Astrocyte of the hippocampus (primary cell): ENCODE measurements around the gene DRC7.
"Not testable (repeated sequence)": the region's sequence is repeated elsewhere in the genome, so short reads cannot be mapped to it uniquely, and the experiment has no call there.

ENCODE experiments used
- DNase-seq: peaks from one replicate; pipeline ENCODE4 v3.0.0; 2011; ENCODE audit warnings: low read depth, low spot score

Gene DRC7

GRCh38 chr16:57660715-57661463, 33.7 kb upstream of the DRC7 start:
- no peak for DNase-seq

- no peak for DNase-seq
These were observed 33.1 kb upstream of the DRC7 start for GRCh38 chr16:57661510-57661909.

DNA sequence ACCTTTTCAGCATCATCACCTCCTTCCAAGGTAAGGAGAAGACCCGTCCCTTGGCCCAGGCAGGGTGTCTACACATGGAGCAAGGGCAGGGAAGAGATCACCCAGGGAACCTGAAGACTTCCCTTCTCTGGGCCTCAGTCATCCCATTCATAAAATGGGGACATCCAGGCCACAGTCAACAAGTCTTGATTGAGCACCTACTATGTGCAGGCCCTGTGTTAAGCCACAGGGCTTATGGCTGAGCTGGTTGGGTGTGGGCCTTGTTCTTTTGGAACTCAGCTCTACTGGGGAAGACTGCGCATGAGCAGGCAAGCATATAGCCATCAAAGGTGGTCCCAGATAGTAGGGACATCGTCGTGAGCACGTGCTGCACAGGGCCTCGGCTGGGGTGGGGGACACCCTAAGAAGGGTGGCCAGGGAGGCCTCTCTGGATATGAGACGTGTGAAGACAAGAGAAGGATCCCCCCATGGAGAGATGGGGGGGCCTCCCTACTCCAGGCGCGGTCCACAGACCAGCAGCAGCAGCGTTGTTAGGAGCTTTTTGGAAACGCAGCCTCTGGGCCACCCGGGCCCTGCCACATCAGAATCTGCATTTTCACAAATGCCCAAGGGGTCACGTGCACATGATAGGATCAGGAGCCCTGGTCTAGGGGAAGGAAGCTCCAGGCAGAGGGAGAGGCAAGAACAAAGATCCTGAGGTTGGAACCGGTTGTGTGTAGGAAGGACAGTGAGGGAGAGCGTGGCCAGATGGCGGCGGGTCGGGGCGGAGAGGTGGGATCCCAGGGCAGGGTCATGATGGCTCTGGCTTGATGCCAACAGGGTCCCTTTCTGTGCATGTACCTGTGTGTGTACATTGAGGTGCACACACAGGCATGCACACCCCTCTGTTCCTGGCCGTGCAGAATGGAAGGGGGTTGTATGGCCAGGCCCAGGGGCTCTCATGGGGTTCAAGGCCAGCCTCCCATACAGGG, 32.4 kb upstream of the DRC7 start:
- no peak for DNase-seq

DNA sequence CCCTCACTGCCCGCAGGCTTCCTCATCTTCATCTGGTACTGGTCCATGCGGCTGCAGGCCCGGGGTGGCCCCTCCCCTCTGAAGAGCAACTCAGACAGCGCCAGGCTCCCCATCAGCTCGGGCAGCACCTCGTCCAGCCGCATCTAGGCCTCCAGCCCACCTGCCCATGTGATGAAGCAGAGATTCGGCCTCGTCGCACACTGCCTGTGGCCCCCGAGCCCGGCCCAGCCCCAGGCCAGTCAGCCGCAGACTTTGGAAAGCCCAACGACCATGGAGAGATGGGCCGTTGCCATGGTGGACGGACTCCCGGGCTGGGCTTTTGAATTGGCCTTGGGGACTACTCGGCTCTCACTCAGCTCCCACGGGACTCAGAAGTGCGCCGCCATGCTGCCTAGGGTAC, 31.2 kb upstream of the DRC7 start:
- no peak for DNase-seq

GRCh38 chr16:57663917-57664661, 30.5 kb upstream of the DRC7 start:
- no peak for DNase-seq

DNA sequence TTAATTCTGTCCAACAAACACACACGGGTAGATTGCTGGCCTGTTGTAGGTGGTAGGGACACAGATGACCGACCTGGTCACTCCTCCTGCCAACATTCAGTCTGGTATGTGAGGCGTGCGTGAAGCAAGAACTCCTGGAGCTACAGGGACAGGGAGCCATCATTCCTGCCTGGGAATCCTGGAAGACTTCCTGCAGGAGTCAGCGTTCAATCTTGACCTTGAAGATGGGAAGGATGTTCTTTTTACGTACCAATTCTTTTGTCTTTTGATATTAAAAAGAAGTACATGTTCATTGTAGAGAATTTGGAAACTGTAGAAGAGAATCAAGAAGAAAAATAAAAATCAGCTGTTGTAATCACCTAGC, 30.0 kb upstream of the DRC7 start:
- DNase-seq = no peak

GRCh38 chr16:57665541-57665940, 29.1 kb upstream of the DRC7 start:
- DNase-seq = no peak

DNA sequence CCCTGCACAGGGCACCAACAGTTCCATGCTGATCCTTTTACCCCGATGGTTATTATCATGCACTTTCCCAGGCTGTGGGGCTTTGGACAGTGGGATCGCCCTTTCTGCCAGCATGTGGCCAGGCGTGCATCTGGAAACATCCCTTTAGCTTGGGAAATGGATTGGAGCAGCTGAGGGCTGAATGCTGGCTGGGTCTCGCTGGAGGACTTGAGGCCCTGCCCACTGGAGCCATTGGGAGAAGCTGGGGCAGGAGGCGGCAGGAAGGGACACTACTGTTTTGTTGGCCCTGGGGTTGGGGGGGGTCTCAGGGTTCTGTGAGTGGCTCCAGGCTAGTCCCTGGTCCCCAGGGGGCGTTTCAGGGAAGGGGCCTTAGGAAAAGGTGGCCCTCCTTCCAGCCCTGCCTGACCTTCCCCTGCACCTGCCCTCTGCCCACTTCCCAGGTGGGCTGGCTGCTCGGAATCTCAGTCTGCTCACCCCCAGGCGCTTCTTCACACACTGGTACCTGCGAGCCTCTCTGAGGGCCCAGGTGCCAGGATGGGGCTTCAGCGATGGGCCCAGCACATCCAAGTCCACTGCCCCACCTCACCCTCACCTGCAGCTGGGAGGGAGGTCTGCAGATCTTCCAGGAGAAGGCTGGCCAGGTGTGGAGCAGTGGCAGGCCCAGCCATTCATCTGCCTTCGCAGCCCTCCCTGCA, 28.1 kb upstream of the DRC7 start:
- no peak for DNase-seq

GRCh38 chr16:57667048-57667525, 27.5 kb upstream of the DRC7 start:
- DNase-seq = no peak

DNA sequence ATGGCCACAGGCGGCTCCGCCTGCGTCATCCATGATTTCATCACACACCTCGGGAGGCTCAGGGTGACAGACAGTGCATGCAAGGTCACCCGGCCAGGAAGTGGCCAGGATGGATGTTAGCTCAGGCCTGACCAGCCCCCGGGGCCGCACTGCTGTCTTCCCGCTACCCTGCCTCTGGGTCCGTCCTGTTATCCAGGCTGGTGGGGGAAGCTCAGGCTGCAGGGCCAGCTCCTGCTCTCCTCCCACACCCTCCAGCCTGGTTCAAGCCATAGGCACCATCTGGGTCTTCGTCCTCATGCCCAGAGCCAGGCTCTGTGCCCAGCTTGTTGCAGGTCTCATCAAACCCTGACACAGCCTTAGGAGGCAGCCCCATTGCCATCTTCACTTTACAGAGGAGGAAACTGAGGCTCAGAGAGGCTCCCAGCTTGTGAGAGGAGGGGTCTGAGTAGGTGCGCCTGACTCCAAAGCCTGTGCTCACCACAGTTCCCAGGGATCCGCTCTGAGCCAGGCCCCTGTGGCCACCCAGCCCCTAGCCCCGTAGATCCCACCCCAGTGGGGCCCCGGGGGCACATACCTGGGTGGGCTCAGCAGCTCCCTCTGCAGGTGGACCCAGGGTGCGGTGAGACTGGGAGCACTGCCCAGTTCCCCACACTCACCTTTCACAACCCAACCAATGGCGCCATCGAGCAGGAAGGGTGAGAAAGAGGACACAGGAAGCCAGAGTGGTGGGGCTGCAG, 26.9 kb upstream of the DRC7 start:
- DNase-seq = no peak

- DNase-seq = no peak
These were observed 26.4 kb upstream of the DRC7 start, which contains the start of gene ADGRG3 for GRCh38 chr16:57668263-57668571. Gene ADGRG3 (plus strand): TSS chr16:57668306. CDS start chr16:57668348, 42 bp downstream.

GRCh38 chr16:57668630-57669475, 25.8 kb upstream of the DRC7 start:
- DNase-seq = no peak

DNA sequence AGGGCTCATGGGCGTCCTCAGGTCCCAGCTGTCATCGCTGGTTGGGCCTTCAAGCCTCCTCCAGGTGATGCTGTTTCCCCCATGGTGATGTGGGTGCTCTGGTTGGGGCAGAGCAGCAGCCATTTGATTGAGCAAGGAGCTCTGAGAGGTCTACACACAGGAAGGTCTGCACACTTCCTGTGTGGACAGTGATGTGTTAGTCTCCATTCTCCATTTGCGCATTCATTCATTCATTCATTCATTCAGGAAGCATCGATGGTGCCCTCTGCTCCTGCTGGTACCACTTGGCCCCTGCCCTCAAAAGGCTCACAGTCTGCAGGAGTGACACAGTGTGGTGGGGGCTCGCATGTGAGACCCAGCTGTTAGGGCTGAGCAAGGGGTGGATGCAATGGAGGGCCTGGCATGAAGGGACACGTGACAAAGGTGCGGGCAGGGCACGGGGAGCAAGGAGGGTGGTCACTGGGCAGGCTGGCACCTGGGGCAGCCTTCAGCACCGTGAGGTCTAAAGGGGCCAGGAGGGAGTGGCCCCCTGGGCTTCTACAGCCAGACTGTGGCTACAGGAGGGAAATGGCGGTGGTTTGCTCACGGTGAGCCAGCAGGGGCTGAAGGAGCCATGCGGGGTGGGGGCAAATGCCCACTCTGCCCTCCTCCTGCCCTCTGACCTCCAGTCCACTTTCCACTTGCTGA, 25.0 kb upstream of the DRC7 start:
- no peak for DNase-seq

- no peak for DNase-seq
These were observed 24.4 kb upstream of the DRC7 start for GRCh38 chr16:57670196-57670595.

GRCh38 chr16:57671451-57671850, 23.2 kb upstream of the DRC7 start:
- not testable (repeated sequence) for DNase-seq

DNA sequence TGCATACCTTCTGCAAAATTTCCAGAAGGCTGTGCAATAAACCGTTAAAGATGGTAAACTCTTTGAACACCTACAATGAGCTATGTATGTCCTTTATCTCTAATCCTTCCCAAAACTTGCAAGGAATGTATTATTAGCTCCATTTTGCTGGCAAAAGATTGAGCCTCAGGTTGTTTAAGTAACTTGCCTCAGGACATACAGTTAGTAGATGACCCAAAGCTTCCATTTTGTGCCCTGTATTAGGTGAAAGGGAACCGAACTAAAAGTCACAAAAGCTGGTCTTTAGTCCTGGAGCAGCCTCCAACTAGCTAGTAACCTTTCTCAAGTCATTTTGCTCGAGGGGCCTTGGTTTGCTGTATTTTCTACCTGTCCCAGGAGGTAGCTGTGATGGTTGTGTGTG, 22.2 kb upstream of the DRC7 start:
- no peak for DNase-seq

GRCh38 chr16:57672824-57673223, 21.8 kb upstream of the DRC7 start:
- no peak for DNase-seq

GRCh38 chr16:57675741-57676551, 18.7 kb upstream of the DRC7 start:
- DNase-seq = no peak
